GM12892 (cell line): Measurements from ENCODE around the gene LY86.

Experiments used
- POLR2AphosphoS5 ChIP-seq: IDR thresholded peaks from 2 replicates; pipeline ENCODE4 v1.6.1; 2011; ENCODE audit warnings: low read depth, low read length, control low read depth
- TAF1 ChIP-seq: IDR thresholded peaks from 2 replicates; pipeline ENCODE4 v1.6.1; 2011; ENCODE audit warnings: low read depth, mild to moderate bottlenecking, control low read depth, low read length, borderline replicate concordance

GRCh38 chr6:6569096-6569810, 19.3 kb upstream of the LY86 start:
- TF ChIP-seq TAF1 (no peak), POLR2AphosphoS5 (no peak)
